ENCODE data around the gene ABCA10.

Gene ABCA10

GRCh38 chr17:69188064-69188463 is 40.6 kb downstream of the ABCA10 start:
- in situ Hi-C loops (cut with HindIII; ENCODE audit: low sequenced_read_pairs): no loop called here
- no peak for DNase-seq (ENCODE audit: low read depth)
- H3K4me3 ChIP-seq (ENCODE audit: low read depth, low read length): no peak overlapping the region
- no peak for TF ChIP-seq CTCF (IDR thresholded peaks at IDR 0.05; ENCODE audit: low read depth, low read length, missing control alignments)

GRCh38 chr17:69187294-69187693 is 41.3 kb downstream of the ABCA10 start:
- H3K4me3 ChIP-seq (ENCODE audit: low read depth, low read length): no peak overlapping the region
- TF ChIP-seq CTCF (IDR thresholded peaks at IDR 0.05; ENCODE audit: low read depth, low read length, missing control alignments): no peak
- DNase-seq (ENCODE audit: low read depth): no peak
- in situ Hi-C loops (cut with HindIII; ENCODE audit: low sequenced_read_pairs): no loop called here

GRCh38 chr17:69179227-69179952 is 49.2 kb downstream of the ABCA10 start:
- in situ Hi-C loops (cut with HindIII; ENCODE audit: low sequenced_read_pairs): no loop called here
- DNase-seq (ENCODE audit: low read depth): peak; percentile 9
- H3K4me3 ChIP-seq (ENCODE audit: low read depth, low read length): no peak overlapping the region
- no peak for TF ChIP-seq CTCF (IDR thresholded peaks at IDR 0.05; ENCODE audit: low read depth, low read length, missing control alignments)

GRCh38 chr17:69176457-69176795 is 52.2 kb downstream of the ABCA10 start:
- H3K4me3 ChIP-seq (ENCODE audit: low read depth, low read length): no peak overlapping the region
- no peak for TF ChIP-seq CTCF (IDR thresholded peaks at IDR 0.05; ENCODE audit: low read depth, low read length, missing control alignments)
- in situ Hi-C loops (cut with HindIII; ENCODE audit: low sequenced_read_pairs): no loop called here
- no peak for DNase-seq (ENCODE audit: low read depth)

GRCh38 chr17:69175625-69176456 is 52.8 kb downstream of the ABCA10 start:
- in situ Hi-C loops (cut with HindIII; ENCODE audit: low sequenced_read_pairs): no loop called here
- no peak for TF ChIP-seq CTCF (IDR thresholded peaks at IDR 0.05; ENCODE audit: low read depth, low read length, missing control alignments)
- DNase-seq (ENCODE audit: low read depth): peak; percentile 8
- H3K4me3 ChIP-seq (ENCODE audit: low read depth, low read length): no peak overlapping the region

GRCh38 chr17:69175262-69175624 is 53.4 kb downstream of the ABCA10 start:
- in situ Hi-C loops (cut with HindIII; ENCODE audit: low sequenced_read_pairs): no loop called here
- no peak for DNase-seq (ENCODE audit: low read depth)
- H3K4me3 ChIP-seq (ENCODE audit: low read depth, low read length): no peak overlapping the region
- no peak for TF ChIP-seq CTCF (IDR thresholded peaks at IDR 0.05; ENCODE audit: low read depth, low read length, missing control alignments)
